Memory B cell (primary cell): ENCODE data around the gene C11orf24.
"Not testable (repeated sequence)": the region's sequence is repeated elsewhere in the genome, so short reads cannot be mapped to it uniquely, and the experiment has no call there.

Source experiments
- ATAC-seq: fragments of 150-1000 bp; cut with Tn5 transposase; 2 replicates; pipeline ENCODE4 v1.10.0; 2021; ENCODE audit warnings: low read depth, mild to moderate bottlenecking, moderate library complexity
- DNase-seq, 2 donors: peaks; one replicate each; pipeline ENCODE4 v3.0.0; 2022; ENCODE audit warnings: low spot score in 2 of 2
- H3K27ac Mint-ChIP-seq: one replicate; pipeline ENCODE4 v1.8.0; 2022; ENCODE audit warnings: mild to moderate bottlenecking, moderate library complexity, mixed read lengths
- H3K27me3 Mint-ChIP-seq: one replicate; pipeline ENCODE4 v1.8.0; 2022; ENCODE audit warnings: mixed read lengths
- H3K36me3 Mint-ChIP-seq: one replicate; pipeline ENCODE4 v1.8.0; 2022; ENCODE audit warnings: mild to moderate bottlenecking, mixed read lengths
- H3K4me1 Mint-ChIP-seq: one replicate; pipeline ENCODE4 v1.8.0; 2022; ENCODE audit warnings: mixed read lengths
- H3K4me3 Mint-ChIP-seq: one replicate; pipeline ENCODE4 v1.8.0; 2022; ENCODE audit warnings: mild to moderate bottlenecking, moderate library complexity, mixed read lengths
- H3K9me3 Mint-ChIP-seq: one replicate; pipeline ENCODE4 v1.8.0; 2022; ENCODE audit warnings: mixed read lengths

Gene C11orf24

DNA sequence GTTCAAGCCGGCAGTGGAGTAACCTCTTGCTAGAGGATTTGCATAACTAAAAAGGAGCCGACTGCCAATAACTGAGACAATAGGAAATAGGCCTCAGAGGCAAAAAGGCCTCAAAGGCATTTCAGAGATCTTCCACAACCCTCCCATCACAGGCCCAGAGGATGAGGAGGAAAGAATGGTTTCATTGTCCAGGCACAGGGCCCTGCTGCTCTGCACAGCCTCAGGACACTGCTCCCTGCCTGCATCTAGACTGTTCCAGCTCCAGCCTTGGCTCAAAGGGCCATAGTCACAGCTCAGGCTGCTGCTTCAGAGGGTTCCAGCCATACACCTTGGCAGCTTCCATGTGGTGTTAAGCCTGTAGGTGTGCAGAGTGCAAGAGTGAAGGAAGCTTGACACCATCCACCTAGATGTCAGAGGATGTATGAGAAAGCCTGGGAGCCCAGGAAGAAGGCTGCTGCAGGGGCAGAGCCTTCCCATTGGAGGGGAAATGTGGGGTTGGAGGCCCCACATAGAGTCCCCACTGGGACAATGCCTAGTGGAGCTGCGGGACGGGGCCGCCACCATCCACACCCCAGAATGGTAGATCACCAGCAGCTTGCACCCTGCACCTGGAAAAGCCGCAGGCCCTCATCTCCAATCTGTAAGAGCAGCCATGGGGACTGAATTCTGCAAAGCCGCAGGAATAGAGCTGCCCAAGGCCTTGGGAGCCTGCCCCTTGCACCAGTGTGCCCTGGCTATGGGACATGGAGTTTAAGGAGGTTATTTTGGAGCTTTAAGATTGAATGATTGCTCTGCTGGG, 32.4 kb upstream of the C11orf24 start:
- Mint-ChIP-seq H3K27me3 (no peaks in the 10 kb centered on the region), H3K4me3 (no peak overlapping the region), H3K36me3 (peaks cover 3% of the 10 kb centered on the region), H3K4me1 (peaks cover 10% of the 10 kb centered on the region), H3K9me3 (peaks cover 3% of the 10 kb centered on the region), H3K27ac (no peak overlapping the region)
- no peak for DNase-seq
- ATAC-seq = no peak

DNA sequence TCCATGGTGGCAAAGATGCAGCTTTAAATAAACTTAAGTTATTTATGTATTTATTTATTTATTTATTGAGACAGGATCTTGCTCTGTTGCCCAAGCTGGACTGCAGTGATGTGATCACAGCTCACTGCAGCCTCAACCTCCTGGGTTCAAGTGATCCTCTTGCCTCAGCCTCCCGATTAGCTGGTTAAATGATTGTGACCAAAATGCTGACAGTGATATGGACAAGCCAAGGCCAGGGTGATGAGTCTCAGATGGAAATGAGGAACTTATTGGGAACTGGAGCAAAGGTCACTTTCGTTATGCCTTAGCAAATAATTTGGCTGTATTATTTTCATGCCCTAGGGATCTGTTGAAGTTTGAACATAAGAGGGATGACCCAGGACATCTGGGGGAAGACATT, 31.3 kb upstream of the C11orf24 start:
- DNase-seq (no peak), ATAC-seq (peak; percentile 42)
- Mint-ChIP-seq H3K27ac (no peak overlapping the region), H3K36me3 (peaks cover 3% of the 10 kb centered on the region), H3K27me3 (no peaks in the 10 kb centered on the region), H3K4me1 (peaks cover 10% of the 10 kb centered on the region), H3K4me3 (no peak overlapping the region), H3K9me3 (peaks cover 3% of the 10 kb centered on the region)

DNA sequence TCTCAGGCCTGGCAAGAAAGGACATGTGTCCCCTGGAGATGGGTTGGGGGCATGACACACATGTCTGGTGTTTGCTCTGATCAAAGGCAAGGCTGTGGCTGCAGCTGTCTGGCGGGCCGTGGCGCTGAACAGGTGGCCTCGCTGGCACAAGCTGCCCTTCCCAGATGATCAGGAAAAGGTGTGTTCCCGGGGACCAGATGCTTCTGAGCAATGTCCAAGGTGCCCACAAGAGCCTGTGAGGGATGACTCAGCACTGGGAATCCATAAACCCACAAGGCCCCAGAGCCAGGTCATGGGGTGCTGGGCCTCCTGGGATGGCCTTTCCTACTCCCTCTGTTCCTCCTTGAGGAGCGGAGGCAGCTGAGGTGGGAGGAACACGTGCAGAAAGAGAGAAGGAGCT, 30.9 kb upstream of the C11orf24 start:
- peaks cover 3% of the 10 kb centered on the region for H3K36me3 Mint-ChIP-seq
- H3K27ac Mint-ChIP-seq = no peak overlapping the region
- ATAC-seq = no peak

DNA sequence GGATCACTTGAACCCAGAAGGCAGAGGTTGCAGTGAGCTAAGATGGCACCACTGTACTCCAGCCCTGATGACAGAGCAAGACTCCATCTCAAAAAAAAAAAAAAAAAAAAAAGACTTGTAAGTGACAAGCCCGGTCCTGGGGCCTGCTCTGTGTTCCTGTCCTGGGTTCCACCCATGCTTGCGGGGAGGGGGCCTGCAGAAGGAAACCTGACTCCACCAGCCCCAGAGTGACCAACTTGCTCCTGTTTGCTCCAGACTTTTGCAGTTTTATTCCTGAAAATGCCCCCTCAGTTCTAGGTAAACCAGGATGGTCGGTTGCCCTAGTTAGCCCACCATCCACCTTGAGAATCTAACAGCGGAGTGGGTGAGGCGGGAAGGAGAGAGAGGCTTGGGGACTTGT, 30.5 kb upstream of the C11orf24 start:
- Mint-ChIP-seq H3K27me3 (no peaks in the 10 kb centered on the region), H3K36me3 (peaks cover 3% of the 10 kb centered on the region), H3K9me3 (peaks cover 3% of the 10 kb centered on the region), H3K4me1 (peaks cover 14% of the 10 kb centered on the region), H3K4me3 (no peak overlapping the region), H3K27ac (no peak overlapping the region)
- no peak for DNase-seq
- ATAC-seq = no peak

More for the DNA sequence above, 30.9 kb upstream of the C11orf24 start:
- Mint-ChIP-seq H3K9me3 (peaks cover 3% of the 10 kb centered on the region), H3K4me1 (peaks cover 13% of the 10 kb centered on the region), H3K4me3 (no peak overlapping the region), H3K27me3 (no peaks in the 10 kb centered on the region)
- DNase-seq = no peak

DNA sequence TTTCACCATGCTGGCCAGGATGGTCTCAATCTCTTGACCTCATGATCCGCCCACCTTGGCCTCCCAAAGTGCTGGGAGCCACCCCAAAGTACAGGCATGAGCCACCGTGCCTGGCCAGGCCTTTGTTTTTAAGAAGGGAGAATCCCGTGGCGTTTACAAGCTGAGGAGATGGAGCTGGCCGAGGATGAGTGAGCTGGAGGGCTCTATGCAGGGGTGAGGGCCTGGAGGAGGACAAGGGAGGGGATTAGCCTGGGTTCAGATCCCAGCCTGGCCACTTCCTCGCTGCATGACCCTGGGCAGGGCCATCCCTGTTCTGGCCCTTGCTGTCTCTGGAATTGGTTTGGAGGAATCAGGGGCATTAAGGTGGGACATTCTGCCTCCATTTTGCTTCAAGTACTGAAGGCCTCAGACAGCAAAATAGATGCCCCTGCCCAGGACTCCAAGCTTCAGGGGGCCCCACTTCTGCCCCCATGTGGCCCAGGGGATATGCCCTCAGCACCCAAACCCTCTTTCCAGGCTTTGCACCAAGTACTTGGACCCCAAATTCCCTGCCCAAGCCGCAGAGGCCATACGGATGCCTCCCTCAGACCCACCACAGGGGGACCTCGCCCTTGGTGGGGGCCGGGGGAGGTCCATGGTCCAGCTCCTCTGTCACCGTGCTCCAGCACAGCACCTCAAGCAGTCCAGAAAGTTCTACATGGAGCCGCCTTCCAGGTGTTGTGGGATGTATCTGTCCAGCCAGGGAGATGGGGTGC, 28.5 kb upstream of the C11orf24 start:
- ATAC-seq (no peak), DNase-seq (no peak)
- peaks cover 3% of the 10 kb centered on the region for H3K9me3 Mint-ChIP-seq
- H3K27me3 Mint-ChIP-seq = no peaks in the 10 kb centered on the region
- H3K4me1 Mint-ChIP-seq = peaks cover 20% of the 10 kb centered on the region
- peaks cover 3% of the 10 kb centered on the region for H3K36me3 Mint-ChIP-seq
- H3K4me3 Mint-ChIP-seq = no peak overlapping the region
- no peak overlapping the region for H3K27ac Mint-ChIP-seq

DNA sequence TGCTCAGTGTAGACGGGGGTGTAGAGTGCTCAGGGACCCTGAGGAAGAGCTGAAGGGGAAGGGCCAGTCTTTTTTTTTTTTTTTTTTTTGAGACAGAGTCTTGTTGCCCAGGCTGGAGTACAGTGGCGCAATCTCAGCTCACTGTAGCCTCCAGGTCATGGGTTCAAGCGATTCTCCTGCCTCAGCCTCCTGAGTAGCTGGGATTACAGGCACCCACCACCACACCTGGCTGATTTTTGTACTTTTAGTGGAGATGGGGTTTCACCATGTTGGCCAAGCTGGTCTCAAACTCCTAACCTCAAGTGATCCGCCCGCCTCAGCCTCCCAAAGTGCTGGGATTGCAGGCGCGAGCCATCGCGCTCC, 27.7 kb upstream of the C11orf24 start:
- H3K36me3 Mint-ChIP-seq, H3K4me3 Mint-ChIP-seq, ATAC-seq, H3K27me3 Mint-ChIP-seq, H3K27ac Mint-ChIP-seq, DNase-seq, H3K9me3 Mint-ChIP-seq: not testable (repeated sequence)
- H3K4me1 Mint-ChIP-seq = peaks cover 20% of the 10 kb centered on the region

DNA sequence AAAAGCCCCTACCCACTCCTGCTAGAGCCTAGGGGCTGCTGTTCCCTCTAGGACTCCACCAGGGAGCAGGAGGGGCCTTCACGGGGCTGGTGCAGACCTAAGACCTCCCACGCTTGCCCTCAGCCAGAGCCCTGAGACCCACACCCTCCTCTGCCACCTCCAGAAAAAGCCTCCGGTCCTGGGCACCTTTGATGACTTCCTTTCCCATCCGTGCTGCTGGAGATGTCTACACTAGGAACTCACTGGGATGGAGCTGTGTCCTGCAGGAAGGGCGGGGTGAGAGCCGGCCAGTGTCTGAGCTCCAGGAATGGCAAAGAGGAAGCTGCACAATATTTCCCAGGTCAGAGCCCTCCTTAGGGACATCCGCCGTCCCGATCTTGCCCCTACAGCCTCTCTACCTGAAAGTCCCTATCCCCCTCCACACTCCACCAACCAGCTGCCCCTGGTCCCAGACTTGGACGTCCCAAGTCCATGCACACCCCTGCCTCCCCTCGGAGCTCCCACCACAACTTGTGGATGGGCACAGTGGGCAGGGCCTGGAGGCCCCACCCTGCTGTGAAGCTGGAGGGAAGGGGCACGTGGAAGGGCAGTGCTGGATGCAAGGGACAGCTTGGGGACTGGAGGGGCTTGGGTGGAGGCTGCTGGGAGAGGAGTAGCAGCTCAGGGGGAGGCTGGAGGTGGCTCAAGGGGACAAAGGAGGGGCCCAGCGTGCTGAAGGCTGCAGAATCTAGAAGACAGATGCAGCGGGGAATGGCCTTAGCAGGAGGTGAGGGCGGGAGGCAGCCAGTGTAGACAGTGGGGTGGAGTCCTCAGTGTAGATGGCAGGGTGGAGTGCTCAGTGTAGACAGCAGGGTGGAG, 27.1 kb upstream of the C11orf24 start:
- peaks cover 17% of the 10 kb centered on the region for H3K4me1 Mint-ChIP-seq
- no peaks in the 10 kb centered on the region for H3K36me3 Mint-ChIP-seq
- H3K27me3 Mint-ChIP-seq = no peaks in the 10 kb centered on the region
- no peak overlapping the region for H3K4me3 Mint-ChIP-seq
- ATAC-seq (no peak), DNase-seq (no peak)
- peaks cover under 1% of the 10 kb centered on the region for H3K9me3 Mint-ChIP-seq
- H3K27ac Mint-ChIP-seq = no peak overlapping the region

DNA sequence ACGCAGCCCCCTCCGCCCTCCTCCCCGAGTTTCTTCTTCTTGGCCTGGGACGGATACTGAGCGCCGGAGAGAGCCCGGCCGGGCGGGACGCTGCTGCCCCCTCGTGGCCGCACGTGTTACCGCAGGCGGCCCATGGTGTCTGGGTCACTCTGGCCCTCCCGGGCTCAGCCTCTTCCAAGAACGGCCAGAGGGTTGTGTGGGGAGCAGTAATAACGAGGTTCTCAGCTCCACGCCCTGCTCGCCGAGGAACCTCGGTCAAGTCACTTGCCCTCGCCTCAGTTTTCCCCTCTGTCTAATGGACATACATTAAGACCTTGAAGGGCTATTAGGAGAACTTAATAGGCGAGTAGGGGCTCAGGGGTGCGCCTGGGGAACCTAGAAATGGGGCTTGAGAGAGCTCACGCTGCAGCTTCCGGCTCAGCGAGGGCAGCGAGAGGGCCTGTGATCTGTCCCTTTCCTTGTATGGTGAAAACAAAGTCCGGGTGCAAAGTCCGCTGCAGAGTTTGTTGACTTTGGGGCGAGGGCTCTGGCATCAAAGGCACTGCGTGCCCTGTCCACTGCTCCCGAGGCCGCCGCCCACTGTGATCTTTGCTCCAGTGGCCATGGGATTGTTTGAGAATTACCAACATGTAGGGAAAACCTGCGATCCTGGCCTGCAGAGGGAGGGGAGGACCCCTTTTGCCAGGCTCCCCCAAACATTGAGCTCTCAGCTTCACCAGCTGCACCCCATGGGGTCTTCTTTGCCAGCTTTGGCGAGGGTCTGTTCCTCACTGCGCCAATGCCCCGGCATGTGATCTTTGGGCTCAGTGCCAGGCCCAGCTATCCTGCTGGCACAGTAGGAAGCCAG, 26.3 kb upstream of the C11orf24 start:
- peak; percentile 84 to 92 for DNase-seq
- no peak overlapping the region for H3K27ac Mint-ChIP-seq
- no peaks in the 10 kb centered on the region for H3K9me3 Mint-ChIP-seq
- no peak overlapping the region for H3K4me3 Mint-ChIP-seq
- ATAC-seq = peak; percentile 96
- no peaks in the 10 kb centered on the region for H3K36me3 Mint-ChIP-seq
- H3K4me1 Mint-ChIP-seq = peaks cover 18% of the 10 kb centered on the region
- H3K27me3 Mint-ChIP-seq = no peaks in the 10 kb centered on the region

DNA sequence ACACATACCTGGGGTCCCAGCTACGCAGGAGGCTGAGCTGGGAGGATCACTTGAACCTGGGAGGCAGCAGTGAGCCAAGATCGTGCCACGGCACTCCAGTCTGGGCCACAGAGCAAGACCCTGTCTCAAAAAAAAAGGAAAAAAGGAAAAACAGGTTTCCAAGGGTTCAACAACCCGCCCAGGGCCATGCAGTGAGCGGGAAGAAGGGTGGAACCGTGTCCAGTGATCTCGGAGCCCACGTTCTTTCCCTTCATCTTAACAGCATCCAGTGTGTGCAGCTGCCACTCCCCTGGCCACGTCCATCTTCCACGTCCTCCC, 25.7 kb upstream of the C11orf24 start:
- no peaks in the 10 kb centered on the region for H3K27me3 Mint-ChIP-seq
- no peaks in the 10 kb centered on the region for H3K36me3 Mint-ChIP-seq
- no peak overlapping the region for H3K4me3 Mint-ChIP-seq
- H3K27ac Mint-ChIP-seq = no peak overlapping the region
- H3K4me1 Mint-ChIP-seq = peaks cover 18% of the 10 kb centered on the region
- ATAC-seq = no peak
- no peak for DNase-seq
- no peaks in the 10 kb centered on the region for H3K9me3 Mint-ChIP-seq

DNA sequence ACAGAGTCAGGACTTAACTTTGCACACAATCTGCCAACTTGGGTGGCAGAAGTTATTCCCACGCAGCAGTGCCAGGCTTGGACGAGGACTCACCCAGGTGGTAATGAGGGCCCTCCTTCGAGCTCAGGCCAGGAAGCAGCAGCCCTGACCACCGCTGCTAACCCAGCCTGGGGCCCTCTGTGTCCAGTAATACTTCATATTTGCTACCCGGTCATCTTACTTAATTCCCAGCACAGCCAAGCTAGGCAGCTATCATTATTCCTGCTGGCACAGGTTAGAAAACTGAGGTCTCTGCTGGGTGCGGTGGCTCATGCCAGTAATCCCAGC, 25.2 kb upstream of the C11orf24 start:
- Mint-ChIP-seq H3K36me3 (no peaks in the 10 kb centered on the region), H3K27ac (no peak overlapping the region), H3K4me3 (no peak overlapping the region), H3K9me3 (no peaks in the 10 kb centered on the region), H3K4me1 (peaks cover 18% of the 10 kb centered on the region), H3K27me3 (no peaks in the 10 kb centered on the region)
- no peak for DNase-seq
- ATAC-seq = no peak

DNA sequence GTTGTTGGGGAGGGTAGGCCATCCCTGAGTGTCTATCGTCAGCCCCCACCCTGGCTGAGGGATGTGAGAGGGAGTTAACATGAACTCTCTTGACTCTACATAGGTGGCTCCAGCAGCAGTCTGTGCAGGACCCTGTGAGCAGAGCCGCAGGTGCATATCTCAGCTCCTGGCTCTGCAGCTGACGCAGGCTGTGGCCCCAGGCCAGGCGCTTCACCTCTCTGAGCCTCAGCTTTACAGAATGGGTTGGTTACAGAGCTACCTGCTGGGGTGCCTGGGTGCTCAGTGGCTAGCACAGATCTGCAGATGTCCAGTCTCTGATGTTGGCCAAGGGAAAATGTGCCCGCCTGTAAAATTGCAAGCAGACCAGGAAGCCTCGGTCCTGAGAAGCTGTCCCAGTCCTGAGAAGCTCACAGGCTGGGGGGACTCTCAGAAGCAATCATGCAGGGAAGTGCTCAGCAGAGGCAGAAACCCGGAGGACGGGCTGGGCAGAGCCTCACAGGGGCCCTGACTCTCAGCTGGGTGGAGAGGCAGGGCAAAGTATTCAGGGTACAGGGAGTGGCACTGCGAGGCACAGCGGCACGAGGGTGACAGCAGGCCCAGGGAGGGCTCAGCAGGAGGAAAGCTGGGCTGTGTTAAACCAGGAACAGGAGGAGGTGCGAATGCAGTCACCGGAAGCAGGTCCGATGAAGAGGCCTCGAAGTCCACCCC, 24.7 kb upstream of the C11orf24 start:
- H3K9me3 Mint-ChIP-seq = no peaks in the 10 kb centered on the region
- H3K36me3 Mint-ChIP-seq = no peaks in the 10 kb centered on the region
- peaks cover 18% of the 10 kb centered on the region for H3K4me1 Mint-ChIP-seq
- H3K27me3 Mint-ChIP-seq = no peaks in the 10 kb centered on the region
- H3K4me3 Mint-ChIP-seq = no peak overlapping the region
- DNase-seq = no peak
- no peak overlapping the region for H3K27ac Mint-ChIP-seq
- no peak for ATAC-seq

DNA sequence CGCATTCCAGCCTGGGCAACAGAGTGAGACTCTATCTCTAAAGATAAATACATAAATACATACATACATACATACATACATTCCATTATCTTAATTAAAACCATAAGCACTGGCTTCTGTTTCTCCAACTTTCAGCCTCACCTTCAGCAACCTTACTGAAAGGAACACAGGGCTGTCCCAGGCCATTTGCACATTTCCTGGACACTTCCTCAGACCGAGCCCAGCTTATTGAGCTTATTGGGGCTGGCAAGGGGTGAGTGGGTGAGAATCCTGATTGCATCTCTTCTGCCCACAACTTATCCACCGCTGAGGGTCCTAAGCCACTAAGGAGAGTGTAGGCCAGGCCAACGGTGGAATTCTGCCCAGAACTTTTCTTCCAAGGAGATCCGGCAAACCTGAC, 24.2 kb upstream of the C11orf24 start:
- no peaks in the 10 kb centered on the region for H3K36me3 Mint-ChIP-seq
- no peaks in the 10 kb centered on the region for H3K9me3 Mint-ChIP-seq
- no peak overlapping the region for H3K27ac Mint-ChIP-seq
- H3K4me3 Mint-ChIP-seq = no peak overlapping the region
- ATAC-seq (no peak), DNase-seq (no peak)
- peaks cover 18% of the 10 kb centered on the region for H3K4me1 Mint-ChIP-seq
- H3K27me3 Mint-ChIP-seq = no peaks in the 10 kb centered on the region

DNA sequence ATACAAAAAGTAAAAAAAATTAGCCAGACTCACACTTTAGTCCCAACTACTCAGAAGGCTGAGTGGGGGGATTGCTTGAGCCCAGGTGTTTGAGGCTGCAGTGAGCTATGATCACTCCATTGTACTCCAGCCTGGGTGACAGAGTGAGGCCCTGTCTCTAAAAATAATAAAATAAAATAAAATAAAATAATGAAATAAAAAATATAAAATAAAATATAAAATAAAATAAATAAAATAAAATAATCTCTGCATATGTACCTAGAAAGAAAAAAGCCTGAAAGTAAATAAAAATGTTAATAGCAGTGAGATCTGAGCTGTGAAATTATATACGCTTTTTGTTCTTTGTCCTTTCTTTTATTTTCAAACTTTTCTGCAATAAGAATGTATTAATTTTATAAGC, 23.5 kb upstream of the C11orf24 start:
- Mint-ChIP-seq H3K27ac (no peak overlapping the region), H3K27me3 (no peaks in the 10 kb centered on the region), H3K9me3 (no peaks in the 10 kb centered on the region), H3K36me3 (no peaks in the 10 kb centered on the region), H3K4me1 (peaks cover 18% of the 10 kb centered on the region), H3K4me3 (no peak overlapping the region)
- ATAC-seq (no peak), DNase-seq (no peak)
